ENCODE measurements around the gene PDE4B. TPM values are rescaled to one million over a fixed set of nuclear protein-coding genes. Genes with fewer than 3 reads are reported as not detected.

Gene PDE4B
- total RNA-seq, 1 experiment from 2014 or later, result 3.3 TPM

- TF ChIP-seq CTCF (IDR thresholded peaks at IDR 0.05; ENCODE audit: unreplicated experiment), result no peak
- no TSS peak for BruUV-seq (replicated peaks)
- ChIA-PET CTCF (interaction anchor here (0.6 kb wide), 1 partner anchor 54 kb away, joined by 3 read pairs; no protein-coding TSS in a partner anchor), POLR2A (interaction anchor here (0.6 kb wide), 1 partner anchor 378 kb away, joined by 5 read pairs; no protein-coding TSS in a partner anchor)
- no peak overlapping the region for H3K4me3 Mint-ChIP-seq (ENCODE audit: unreplicated experiment)
- H3K27ac Mint-ChIP-seq (ENCODE audit: low read depth, unreplicated experiment), result no peak overlapping the region
- no peaks in the 10 kb centered on the region for H3K9me3 Mint-ChIP-seq (ENCODE audit: unreplicated experiment)
- peaks cover 10% of the 10 kb centered on the region for H3K27me3 Mint-ChIP-seq (ENCODE audit: insufficient read depth, unreplicated experiment)
- H3K36me3 Mint-ChIP-seq (ENCODE audit: insufficient read depth, unreplicated experiment), result no peaks in the 10 kb centered on the region
- DNase-seq (ENCODE audit: unreplicated experiment), result no peak
- intact Hi-C loops (cut with micrococcal nuclease), result no loop called here
- peaks cover under 1% of the 10 kb centered on the region for H3K4me1 Mint-ChIP-seq (ENCODE audit: insufficient read depth, unreplicated experiment)
Observed at GRCh38 chr1:65818966-65819365, 26.3 kb downstream of the PDE4B start.

DNA sequence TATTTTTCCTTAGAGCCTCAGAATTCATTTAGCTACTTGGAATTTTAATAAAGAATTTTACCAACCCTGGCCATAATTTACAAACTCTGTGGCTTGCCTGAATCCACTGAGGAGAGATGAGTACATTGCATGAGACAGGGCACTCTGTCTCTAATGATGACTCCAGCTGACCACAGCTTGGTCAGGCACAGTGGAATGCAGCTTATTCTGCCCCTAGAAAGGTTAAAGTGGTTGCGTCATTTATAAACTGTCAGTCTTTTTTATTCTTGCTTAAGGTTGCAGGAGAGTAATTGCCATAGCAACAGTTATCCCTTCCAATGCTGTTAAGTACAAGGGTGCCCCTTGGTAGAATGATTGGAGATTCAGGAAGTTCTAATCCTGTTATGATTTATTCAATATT lies 28.3 kb downstream of the PDE4B start:
- no peaks in the 10 kb centered on the region for H3K36me3 Mint-ChIP-seq (ENCODE audit: insufficient read depth, unreplicated experiment)
- no peak overlapping the region for H3K4me3 Mint-ChIP-seq (ENCODE audit: unreplicated experiment)
- DNase-seq (ENCODE audit: unreplicated experiment), result peak; percentile 67
- ChIA-PET CTCF (interaction anchor here (0.6 to 1.7 kb wide), 2 partner anchors 25 to 333 kb away, joined by 3 read pairs; no protein-coding TSS in a partner anchor), POLR2A (interaction anchor here (0.6 kb wide), 1 partner anchor 264 kb away, joined by 3 read pairs; no protein-coding TSS in a partner anchor)
- H3K27ac Mint-ChIP-seq (ENCODE audit: low read depth, unreplicated experiment), result no peak overlapping the region
- no peaks in the 10 kb centered on the region for H3K9me3 Mint-ChIP-seq (ENCODE audit: unreplicated experiment)
- BruUV-seq (replicated peaks), result no TSS peak
- H3K27me3 Mint-ChIP-seq (ENCODE audit: insufficient read depth, unreplicated experiment), result peaks cover 11% of the 10 kb centered on the region
- TF ChIP-seq CTCF (IDR thresholded peaks at IDR 0.05; ENCODE audit: unreplicated experiment), result no peak
- intact Hi-C loops (cut with micrococcal nuclease), result no loop called here
- no peaks in the 10 kb centered on the region for H3K4me1 Mint-ChIP-seq (ENCODE audit: insufficient read depth, unreplicated experiment)

- no TSS peak for BruUV-seq (replicated peaks)
- Mint-ChIP-seq H3K27ac (ENCODE audit: low read depth, unreplicated experiment) (no peak overlapping the region), H3K4me3 (ENCODE audit: unreplicated experiment) (no peak overlapping the region), H3K4me1 (ENCODE audit: insufficient read depth, unreplicated experiment) (no peaks in the 10 kb centered on the region), H3K36me3 (ENCODE audit: insufficient read depth, unreplicated experiment) (no peaks in the 10 kb centered on the region), H3K9me3 (ENCODE audit: unreplicated experiment) (no peaks in the 10 kb centered on the region), H3K27me3 (ENCODE audit: insufficient read depth, unreplicated experiment) (peaks cover 12% of the 10 kb centered on the region)
- intact Hi-C loops (cut with micrococcal nuclease), result no loop called here
- ChIA-PET CTCF (interaction anchor here (0.6 to 1.7 kb wide), 2 partner anchors 26 to 333 kb away, joined by 3 read pairs; no protein-coding TSS in a partner anchor), POLR2A (interaction anchor here (0.6 kb wide), 1 partner anchor 264 kb away, joined by 3 read pairs; no protein-coding TSS in a partner anchor)
- DNase-seq (ENCODE audit: unreplicated experiment), result no peak
- TF ChIP-seq CTCF (IDR thresholded peaks at IDR 0.05; ENCODE audit: unreplicated experiment), result no peak
Observed at GRCh38 chr1:65821386-65821785, 28.7 kb downstream of the PDE4B start.

GRCh38 chr1:65824103-65824502 lies 31.4 kb downstream of the PDE4B start:
- Mint-ChIP-seq H3K4me3 (ENCODE audit: unreplicated experiment) (no peak overlapping the region), H3K27ac (ENCODE audit: low read depth, unreplicated experiment) (no peak overlapping the region), H3K36me3 (ENCODE audit: insufficient read depth, unreplicated experiment) (no peaks in the 10 kb centered on the region), H3K9me3 (ENCODE audit: unreplicated experiment) (no peaks in the 10 kb centered on the region), H3K4me1 (ENCODE audit: insufficient read depth, unreplicated experiment) (no peaks in the 10 kb centered on the region), H3K27me3 (ENCODE audit: insufficient read depth, unreplicated experiment) (peaks cover 39% of the 10 kb centered on the region)
- CTCF ChIA-PET, result no interaction called here
- no peak for TF ChIP-seq CTCF (IDR thresholded peaks at IDR 0.05; ENCODE audit: unreplicated experiment)
- POLR2A ChIA-PET, result no interaction called here
- BruUV-seq (replicated peaks), result no TSS peak
- intact Hi-C loops (cut with micrococcal nuclease), result no loop called here
- DNase-seq (ENCODE audit: unreplicated experiment), result no peak

Data from MCF 10A (cell line).